Fibroblast of upper back skin (primary cell): Measurements from ENCODE around the gene CES4A.
"Not testable (repeated sequence)": the region's sequence is repeated elsewhere in the genome, so short reads cannot be mapped to it uniquely, and the experiment has no call there.

ENCODE experiments used
- DNase-seq: peaks from one replicate; pipeline ENCODE4 v3.0.0-alpha.2; 2013

The CES4A gene

DNA sequence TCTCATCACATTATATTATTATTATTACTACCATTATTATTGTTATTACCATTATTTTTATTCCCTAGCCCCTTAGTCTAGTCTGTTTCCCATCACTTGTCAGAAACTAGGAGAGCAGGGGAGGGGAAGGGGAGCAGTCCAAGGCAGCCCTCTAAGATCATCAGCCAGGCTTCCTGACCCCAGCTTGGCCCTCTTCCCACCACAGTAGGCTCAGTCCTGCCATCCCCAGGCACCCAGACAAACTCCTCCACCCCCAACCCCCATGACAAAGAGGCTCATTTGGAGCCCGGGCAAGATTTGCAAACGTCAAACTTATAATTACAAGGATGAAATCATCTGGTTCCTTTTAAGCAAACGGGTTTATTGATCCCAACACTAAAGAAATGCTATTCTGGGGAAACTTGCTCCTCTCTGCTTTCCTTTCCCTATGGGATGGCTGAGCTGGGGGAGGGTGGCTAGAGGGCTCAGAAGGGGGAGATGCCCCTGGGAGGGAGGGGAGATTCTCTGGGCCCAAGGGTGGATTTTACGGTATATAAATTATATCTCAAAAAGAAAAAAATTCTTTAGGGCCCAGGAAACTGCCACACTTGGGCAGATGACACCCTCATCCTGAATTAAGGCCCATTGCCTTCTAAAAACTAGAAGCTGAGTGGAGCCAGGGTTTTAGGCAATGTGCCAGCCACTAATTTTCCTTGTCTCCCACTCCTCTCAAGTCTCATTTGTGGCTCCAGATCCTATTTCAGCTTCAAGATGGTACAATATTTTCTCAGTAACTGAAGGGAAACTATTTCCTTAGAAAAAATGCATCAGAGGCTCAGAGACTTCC, 36.2 kb downstream of the CES4A start:
- DNase-seq, result no peak

DNA sequence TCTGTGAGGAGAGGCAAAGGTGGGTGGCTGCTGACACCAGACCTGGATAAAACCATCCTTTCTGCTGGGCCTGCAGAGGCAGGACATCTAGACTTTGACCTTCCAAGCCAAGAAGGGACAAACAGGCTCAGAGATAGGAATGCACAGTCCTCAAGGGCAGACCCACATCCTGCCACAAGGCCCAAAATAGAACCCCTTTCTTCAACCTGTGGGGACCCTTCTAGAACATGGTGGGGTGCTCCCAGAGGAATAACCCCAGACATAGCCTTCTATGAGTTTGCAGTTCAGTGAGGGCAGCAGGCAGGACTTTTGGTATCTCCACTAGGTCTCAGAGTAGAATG, 36.8 kb downstream of the CES4A start:
- DNase-seq, result no peak

DNA sequence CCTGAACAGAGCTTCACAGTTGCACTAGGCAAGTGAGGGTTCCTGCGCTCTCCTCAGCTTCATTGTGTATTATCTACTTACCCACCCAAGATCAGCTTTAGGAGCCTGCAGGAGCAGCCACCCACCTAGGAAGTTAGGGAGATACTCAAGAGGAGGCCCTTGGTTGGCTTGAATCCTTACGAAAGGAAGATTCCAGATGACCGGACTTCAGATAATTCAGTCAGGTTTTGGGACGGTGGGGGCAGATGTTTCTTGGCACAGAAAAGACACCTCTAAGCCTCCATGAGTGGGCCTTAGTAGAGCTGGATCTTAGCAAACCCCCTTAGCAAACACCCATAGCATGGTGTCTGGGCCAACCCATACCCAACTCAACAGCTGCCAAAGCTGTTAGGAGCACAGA, 38.2 kb downstream of the CES4A start:
- no peak for DNase-seq

DNA sequence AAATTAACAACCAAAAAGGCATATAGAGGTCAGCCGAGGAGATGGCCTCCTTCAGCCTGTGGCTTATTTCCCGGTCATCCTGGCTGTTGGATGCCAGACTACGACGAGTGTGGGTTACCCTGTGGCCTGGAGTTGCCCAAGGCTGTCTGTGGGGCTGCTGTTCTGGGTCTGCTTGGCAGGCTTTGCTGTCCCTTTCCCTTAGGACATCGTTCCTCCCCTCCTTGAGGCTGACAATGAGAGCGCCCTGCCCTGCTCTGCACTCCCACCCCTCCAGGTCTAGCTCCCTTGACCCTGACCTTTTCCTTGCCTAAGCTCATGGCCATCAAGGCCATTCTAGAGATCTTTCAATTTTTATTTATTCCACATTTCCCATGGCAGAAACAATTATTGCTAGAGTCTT, 38.7 kb downstream of the CES4A start:
- no peak for DNase-seq

DNA sequence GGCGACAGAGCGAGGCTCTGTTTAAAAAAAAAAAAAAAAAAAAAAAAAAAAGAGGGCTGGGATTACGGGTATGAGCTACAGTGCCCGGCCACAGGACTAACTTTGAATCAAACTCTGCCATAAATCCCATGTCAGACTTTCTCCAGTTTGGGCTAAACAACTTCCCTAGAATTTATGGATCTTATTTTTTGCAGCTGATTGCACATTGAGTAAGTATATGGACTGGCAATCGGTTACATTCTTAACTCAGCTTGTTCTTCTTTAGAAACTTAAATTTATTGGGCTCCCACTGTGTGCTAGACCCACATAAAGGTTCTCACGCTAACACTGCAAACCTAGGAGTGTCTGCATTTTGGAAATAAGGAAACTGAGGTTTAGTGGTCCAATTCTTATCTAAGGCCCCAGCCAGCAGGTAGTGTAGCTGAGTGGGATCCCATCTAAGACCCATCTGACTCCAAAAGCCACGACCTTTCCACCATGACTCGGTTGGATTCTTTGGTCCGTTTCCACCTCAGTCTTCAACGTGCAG, 39.8 kb downstream of the CES4A start:
- DNase-seq, result no peak

DNA sequence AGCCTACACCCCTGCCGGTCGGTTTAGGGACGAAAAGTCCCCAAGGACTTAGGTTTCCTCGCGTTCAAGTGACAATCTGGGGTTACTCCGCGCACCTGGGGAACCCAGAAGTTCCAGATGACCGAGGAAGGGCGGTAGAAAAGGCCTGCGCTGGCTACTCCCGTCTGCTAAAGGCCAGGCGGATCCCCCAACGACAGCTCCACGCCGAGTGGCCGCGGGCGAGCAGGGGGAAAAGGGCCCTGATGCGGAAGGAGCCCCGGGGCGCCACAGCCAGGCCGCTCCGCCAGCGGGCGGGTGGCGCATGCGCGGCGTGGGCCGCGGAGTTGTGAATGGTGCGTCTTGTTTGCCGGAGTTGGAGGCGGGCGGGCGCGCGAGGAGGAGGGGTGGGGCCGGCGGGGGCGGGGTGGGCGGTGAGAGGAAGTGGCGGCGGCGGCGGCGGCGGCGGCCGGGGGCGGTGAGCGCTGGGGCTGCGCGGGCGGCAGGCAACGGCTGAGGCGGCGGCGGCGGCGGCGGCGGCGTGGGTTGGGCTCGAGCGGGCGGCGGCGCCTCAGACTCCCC, 40.4 kb downstream of the CES4A start, which contains the start of gene CBFB:
Gene CBFB, plus strand, starts transcription at position 454 of the 558 bp plus-strand sequence. CDS start 259 bp downstream, outside the sequence.
- DNase-seq, result peak; percentile 93

DNA sequence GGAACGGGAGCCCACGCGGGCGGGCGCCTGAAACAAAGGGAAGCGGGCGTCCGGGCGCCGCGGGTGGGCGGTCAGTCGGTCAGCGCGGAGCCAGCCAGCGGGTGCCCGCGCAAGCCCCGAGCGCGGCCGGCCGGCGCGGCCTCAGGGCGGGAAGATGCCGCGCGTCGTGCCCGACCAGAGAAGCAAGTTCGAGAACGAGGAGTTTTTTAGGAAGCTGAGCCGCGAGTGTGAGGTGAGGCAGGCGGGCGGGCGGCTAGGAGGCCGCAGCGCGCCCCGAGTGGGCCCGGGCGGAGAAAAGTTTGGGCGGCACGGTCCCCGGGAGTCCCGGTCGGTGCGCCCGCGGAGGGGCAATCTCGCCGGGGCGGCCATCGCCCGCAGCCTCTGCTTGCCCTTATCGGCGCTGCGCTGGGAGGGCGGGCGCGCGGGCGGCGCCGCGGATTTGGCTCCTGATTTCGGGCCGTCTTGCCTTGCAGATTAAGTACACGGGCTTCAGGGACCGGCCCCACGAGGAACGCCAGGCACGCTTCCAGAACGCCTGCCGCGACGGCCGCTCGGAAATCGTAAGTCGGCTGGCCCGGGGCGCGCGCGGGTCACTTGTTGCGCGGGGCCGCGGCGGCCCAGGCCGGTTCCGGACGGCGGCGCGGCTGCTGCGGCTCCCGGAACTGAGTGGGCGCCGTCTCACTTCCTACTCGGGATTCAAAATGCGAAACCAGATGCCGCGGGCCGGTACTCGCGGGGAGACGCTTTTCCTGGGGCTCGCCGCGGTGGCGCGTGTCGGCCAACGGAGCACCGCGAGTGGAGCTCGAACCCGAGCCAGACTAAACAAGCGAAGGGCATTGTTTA, 41.1 kb downstream of the CES4A start:
- DNase-seq, result peak; percentile 33

DNA sequence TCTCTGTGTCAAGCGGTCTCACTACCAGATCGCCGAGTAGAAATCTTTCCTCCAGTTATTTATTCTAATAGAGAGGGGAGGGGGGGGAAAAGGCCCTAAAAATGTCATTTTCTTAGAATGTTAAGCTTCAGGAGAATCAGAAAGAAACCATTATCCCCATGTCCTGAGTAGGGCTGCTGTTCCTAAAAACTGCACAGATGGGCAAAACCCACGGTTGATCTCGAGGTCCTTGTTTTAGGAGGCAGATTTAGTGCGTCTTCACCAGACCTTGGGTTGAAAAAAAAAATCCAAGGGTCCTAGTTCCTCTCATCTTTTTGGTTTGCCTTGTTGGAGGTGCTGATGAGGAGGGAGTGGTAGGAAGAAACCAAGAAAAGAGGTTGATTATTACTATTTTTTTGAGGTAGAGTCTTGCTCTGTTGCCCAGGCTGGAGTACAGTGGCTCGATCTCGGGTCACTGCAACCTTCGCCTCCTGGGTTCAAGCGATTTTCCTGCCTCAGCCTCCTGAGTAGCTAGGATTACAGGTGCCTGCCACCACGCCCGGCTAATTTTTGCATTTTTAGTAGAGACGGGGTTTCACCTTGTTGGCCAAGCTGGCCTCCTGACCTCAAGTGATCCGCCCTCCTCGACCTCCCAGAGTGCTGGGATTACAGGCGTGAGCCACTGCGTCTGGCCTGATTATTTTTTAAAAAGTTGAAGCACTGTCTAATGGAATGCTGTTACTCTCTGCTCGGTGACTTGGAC, 42.0 kb downstream of the CES4A start:
- no peak for DNase-seq

DNA sequence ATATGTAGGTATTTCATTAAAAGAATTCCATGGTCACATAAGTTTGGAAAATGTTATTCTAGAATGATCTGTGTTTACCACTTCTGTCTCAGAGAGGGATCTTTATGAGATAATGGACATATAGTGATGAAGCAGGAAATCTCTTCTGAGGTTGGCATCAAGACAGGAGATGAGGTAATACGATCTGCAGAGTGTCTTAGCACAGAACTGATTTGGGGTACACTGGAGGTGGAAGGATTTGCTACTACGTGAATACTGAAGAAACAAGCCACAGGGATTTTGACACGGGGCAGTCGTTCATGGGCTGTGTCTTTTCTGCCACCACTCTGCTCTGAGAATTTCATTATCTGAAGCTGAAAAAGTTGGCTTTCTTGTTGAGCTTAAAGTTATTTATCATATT, 46.1 kb downstream of the CES4A start:
- DNase-seq, result peak; percentile 35

DNA sequence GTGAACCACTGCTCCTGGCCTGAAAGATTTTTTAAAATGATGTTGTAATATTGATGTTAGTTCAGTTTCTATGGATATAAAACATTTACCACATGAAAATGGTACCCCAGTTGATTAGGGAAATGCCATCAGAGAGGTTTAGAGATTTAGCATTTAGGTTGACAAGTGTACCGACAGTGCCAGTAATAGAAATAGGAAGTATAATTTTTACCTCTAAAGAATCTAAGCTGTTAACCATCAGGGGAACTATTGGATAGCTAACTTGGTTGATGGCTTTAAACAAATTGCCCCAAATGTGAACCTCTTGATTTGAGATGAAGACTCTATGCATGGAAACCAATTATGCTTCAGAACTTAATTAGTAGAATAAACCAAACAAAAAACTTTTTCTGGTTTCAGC, 47.0 kb downstream of the CES4A start:
- no peak for DNase-seq

DNA sequence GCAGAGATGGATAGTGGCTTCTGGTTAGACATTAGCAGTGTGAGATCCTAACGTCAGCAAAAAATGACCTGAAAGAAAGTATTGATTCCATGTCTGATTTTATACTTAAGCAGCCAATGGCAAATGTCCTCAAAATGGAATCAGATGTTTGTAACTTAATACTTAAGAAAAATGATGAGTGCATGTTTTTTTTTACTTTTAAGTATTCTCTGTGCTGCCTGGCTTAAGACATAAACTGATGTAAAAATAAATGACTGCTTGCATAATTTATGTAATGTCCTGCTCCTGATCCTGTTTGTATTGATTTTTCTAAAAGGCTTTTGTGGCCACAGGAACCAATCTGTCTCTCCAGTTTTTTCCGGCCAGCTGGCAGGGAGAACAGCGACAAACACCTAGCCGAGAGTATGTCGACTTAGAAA, 47.9 kb downstream of the CES4A start:
- peak; percentile 20 for DNase-seq

DNA sequence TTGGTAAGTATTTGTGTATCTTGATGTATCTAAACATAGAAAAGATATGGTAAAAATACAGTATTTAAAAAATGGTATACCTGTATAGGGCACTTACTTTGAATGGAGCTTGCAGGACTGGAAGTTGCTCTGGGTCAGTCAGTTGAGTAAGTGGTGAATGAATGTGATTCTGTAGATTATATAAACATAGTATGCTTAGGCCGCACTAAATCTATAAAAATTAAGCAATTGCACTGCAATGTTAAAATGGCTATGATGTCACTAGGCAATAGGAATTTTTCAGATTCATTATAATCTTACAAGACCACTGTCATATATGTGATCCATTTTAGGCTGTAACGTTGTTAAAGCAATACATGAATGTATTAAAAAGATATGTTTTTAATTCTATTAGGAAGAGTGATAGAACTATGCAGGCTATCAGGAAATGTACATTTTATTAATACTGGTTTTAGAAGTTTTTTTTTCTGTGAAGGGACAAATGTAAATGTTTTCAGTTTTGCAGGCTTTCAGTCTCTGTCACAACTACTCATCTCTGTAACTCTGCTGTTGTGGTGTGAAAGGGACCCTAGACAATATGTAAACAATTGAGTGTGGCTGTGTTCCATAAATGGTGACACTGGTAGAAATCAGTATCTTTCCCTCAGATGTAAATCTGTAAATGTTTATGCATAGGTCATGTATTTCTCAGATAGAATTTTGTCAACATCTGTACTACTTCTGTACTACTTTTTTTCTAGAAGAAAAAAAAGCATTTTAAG, 51.1 kb downstream of the CES4A start:
- DNase-seq, result no peak

DNA sequence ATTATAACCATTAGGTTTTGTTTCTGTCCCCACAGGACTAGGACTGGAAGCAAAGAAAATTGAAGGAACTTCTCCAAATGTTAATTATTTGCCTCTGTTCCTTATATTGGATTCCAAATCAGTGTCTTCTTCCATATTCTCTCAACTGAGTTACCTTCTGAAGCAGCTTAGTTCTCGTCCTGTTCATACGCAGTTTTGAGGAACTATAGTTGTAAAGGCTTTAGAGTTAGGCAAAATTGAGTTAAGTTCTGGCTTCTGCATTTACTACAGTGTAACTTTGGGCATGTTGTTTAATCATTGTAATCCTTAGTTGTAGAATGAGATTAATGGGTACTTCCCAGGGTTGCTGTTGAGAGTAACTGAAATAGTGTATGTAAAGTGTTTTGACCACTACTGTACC, 51.8 kb downstream of the CES4A start:
- DNase-seq, result no peak

DNA sequence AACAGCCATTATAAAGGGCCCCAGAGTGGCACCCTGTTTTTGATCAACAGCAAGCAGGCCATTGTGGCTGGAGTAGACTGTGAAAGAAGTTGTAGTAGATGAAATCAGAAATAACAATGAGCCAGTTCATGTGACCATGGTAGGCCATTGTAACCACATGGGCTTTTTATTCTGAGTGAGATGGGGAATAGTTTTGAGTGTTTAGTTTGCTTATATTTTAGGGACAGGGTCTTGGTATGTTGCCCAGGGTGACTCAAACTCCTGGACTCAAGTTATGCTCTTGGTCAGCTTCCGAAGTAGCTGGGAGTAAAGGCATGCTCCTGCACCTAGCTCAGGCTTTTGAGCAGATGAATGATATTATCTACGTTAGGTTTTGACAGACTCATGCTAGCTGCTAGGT, 52.5 kb downstream of the CES4A start:
- peak; percentile 34 for DNase-seq

DNA sequence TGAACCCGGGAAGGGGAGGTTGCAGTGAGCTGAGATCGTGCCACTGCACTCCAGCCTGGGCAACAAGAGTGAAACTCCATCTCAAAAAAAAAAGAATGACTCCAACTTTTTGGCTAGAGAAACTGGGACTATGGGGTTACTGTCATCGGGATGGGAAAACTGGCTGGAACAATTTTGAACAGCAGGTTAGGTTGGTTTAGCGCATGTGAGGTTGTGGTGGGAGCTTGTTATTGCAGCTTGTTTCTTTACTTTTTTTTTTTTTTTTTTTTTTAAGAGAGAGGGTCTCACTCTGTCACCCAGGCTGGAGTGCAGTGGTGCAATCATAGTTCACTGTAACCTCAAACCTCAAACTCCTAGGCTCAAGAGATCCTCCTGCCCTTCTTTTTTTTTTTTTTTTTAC, 53.1 kb downstream of the CES4A start:
- not testable (repeated sequence) for DNase-seq

DNA sequence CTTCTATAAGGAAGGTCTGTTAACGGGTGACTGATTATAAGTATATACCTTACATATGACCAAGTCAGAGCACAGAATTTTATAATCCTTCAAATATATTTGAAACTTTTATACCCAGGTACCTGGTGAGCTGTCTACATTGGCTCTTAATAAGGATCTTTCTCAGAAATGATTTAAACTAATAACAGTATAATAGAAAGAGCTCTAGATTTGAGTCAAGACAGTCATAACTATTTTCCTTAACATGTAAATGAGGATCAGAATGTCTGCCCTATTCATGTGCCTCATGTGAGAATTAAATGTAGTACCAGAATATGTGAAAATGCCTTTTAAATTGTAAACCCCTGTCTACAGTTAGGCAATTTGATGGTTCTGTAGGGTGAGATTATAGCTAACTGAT, 55.0 kb downstream of the CES4A start:
- DNase-seq, result no peak

DNA sequence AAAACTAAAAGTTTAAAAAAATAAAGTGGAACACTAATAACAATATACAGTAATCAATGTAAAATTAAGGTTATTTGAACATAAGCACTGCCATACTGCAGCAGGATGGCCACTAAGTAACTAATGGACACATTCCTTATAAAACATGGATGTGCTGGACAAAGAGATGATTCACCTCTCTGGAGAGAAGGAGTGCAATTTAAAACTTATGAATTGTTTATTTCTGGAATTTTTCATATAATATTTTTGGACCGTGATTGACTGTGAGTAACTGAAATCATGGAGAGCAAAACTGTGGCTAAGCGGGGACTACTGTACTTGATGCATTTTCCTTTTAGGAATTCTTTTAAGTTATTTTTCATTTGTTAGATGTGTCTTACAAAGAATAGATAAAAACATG, 62.4 kb downstream of the CES4A start:
- peak; percentile 25 for DNase-seq

DNA sequence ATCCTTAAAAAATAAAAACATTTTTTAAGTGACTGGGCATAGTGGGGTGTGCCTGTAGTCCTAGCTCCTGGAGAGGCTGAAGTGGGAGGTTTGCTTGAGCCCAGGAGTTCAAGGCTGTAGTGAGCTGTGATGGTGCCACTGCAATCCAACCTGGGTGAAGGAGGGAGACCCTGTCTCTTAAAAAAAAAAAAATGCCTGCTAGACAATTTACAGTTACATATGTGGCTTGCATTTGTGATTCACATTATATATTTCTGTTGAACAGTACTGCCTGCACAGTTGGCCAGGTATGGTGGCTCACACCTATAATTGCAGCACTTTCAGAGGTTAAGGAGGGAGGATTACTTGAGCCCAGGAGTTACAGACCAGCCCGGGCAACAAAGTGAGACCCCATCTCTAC, 64.0 kb downstream of the CES4A start:
- DNase-seq, result no peak

DNA sequence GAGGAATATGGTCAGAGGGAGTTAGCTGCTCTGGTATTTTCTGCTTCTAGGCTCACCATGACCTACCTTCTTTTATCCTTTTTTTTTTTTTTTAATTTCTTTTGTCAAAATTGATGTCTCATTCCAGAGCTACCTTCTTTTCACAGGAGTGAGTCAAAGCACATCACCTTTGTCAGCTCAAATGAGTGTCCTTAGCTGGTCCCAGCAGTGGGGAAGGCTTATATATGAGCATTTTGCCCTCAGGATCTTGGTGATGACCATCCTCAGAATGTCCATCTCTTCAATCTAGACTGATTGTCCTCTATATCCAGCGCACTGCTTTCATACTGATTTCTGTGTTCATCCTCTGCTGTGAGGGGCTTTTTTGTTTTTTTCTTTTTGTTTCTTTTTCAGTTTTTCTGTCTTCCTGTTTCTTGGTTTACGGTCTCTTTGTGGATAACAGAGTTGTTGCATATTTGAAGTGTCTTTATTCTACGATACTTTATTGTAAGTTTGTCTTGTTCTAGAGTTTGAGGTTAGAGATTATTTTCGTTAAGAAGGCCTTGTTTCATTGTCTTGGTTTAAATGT, 65.5 kb downstream of the CES4A start:
- DNase-seq, result no peak

DNA sequence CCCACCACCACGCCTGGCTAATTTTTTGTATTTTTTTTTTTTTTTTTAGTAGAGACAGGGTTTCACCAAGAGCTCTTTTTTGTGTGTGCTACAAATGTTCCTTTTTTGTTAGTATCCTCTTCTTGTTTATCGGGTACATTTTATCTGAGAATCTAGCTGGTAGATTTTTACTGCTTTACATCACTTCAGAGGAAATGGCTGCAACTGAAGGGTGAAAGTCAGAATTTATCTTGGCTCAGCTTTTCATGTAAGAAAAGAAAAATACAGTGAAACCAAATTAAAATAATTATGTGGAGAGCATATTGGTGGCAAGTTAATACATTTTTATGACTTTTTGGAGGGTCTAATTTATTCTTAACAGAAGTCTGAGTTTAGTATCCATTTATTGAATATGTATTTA, 66.5 kb downstream of the CES4A start:
- no peak for DNase-seq

DNA sequence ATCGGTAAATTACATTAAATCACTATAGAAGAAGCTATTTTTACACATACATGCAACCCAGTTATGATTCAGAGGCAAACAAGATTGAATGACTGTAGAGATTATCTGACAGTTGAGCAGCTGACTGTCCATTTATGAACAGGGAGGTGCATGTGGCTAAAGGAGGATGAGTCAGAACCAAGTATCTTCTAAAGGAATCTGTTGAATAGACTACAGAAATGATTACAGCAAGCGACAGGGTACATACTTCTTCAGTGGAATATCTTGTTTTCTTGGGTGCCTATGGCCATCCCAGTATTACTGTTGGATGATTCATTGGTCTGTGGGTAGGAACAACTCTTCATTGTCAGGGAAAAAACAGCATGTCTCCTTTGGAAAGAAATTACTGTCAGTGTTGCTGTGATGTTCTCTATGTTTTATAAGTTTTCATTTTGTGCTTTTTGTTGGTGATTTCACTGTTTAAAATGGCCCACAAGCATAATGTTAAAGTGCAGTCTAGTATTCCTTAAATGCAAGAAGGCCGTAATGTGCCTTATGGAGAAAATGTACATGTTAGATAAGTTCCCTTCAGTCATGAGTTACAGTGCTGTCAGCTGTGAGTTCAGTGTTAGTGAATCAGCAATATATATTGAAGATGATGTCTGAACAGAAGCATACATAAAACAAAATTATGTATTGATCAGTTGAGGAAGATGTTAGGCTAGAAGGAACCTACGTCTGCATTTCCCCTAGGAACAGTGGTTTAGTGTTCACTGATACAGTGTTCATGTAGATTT, 67.5 kb downstream of the CES4A start:
- peak; percentile 97 for DNase-seq
